Astrocyte of the spinal cord (primary cell): ENCODE measurements around the gene RFLNA.

Experiments
- DNase-seq: peaks from one replicate; pipeline ENCODE4 v3.0.0; 2011; ENCODE audit warnings: low read depth, low spot score
- H3K4me3 ChIP-seq: 2 replicates; pipeline ENCODE4 v1.5.1; 2011; ENCODE audit warnings: low read depth, mild to moderate bottlenecking, low read length, moderate library complexity
- in situ Hi-C: cut with HindIII; loops from 2 replicates; pipeline ENCODE4 v1.10.0; 2017; ENCODE audit warnings: low sequenced_read_pairs
- TF ChIP-seq, protein P1 (sequence below): IDR thresholded peaks from 2 replicates; pipeline ENCODE4 v1.5.1; 2012; ENCODE audit warnings: low read depth, mild to moderate bottlenecking, low read length, inconsistent platforms

RFLNA gene

DNA sequence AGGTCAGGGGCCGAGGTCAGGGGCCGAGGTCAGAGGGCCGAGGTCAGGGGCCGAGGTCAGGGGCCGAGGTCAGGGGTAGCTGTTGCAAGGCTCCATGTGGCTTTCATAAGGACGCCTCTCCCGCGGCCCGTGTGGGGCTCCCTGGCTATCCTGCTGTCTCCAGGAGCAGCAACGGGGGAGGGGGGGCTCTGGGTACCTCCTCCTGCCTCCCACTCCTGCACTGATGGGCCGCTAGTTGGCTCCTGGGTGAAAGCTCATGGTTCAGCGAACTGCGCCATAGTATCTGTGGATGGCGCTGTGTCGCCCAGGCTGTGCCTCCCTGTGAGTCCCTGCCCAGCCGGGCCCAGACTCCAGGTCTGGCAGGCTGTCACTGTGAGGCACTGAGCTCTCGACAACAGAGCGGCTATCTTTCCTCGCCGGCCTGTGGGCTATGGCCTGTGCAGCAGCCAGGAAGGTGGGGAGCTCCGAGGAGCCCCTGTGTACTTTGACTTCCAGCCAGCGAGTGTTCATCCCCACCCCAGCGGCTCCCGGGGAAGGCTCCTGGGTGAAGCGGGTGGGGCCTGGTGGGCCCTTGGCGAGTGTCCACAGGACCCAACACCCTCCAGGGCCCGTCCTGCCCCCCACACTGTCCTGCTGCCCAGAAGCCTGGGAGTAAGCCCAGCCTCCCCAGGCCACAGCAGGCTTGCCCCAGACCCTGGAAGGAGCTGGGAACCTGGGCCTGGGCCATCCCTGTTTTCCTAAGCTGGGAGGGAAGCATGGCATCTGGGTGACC is 8.1 kb downstream of the RFLNA start:
- TF ChIP-seq, protein P1, sequence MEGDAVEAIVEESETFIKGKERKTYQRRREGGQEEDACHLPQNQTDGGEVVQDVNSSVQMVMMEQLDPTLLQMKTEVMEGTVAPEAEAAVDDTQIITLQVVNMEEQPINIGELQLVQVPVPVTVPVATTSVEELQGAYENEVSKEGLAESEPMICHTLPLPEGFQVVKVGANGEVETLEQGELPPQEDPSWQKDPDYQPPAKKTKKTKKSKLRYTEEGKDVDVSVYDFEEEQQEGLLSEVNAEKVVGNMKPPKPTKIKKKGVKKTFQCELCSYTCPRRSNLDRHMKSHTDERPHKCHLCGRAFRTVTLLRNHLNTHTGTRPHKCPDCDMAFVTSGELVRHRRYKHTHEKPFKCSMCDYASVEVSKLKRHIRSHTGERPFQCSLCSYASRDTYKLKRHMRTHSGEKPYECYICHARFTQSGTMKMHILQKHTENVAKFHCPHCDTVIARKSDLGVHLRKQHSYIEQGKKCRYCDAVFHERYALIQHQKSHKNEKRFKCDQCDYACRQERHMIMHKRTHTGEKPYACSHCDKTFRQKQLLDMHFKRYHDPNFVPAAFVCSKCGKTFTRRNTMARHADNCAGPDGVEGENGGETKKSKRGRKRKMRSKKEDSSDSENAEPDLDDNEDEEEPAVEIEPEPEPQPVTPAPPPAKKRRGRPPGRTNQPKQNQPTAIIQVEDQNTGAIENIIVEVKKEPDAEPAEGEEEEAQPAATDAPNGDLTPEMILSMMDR: no peak
- no peak overlapping the region for H3K4me3 ChIP-seq
- in situ Hi-C loops: no loop called here
- DNase-seq: no peak

DNA sequence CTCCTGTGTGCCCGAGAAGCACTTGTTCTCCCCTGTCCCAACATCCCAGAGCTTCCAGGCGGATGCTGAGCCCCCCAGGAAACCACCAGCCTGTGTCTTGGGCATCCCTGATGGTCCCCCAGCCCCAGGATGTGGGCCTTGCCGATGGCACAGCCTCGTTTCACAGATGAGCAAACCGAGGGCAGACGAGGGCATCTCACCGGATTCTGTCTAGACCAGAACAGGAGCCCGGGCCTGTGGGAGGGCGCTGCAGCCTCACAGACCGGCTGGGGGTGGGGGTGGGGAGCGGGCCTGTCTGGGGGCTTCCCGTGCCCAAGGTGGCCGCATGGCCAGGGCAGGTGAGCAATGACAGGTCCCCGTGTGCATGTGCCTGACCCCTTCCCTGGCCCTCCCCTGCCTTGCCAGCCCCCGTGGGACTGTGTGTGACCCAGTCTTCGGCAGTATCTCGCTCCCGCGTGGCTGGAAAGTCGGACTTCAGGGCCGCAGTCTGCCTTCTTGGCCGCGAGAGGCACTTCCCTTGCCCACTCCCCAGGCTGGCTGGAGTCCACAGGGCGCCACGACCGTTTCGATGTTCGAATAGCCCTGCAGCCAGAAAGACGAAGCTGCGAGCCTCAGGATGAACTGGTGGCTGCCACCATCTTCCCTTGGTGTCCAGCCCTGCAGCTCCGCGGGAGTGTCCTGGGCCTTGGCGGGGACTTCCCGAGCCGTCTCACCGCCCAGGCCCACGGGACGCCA is 8.9 kb downstream of the RFLNA start:
- no peak for DNase-seq
- H3K4me3 ChIP-seq: no peak overlapping the region
- in situ Hi-C loops: no loop called here
- TF ChIP-seq, protein P1: no peak

DNA sequence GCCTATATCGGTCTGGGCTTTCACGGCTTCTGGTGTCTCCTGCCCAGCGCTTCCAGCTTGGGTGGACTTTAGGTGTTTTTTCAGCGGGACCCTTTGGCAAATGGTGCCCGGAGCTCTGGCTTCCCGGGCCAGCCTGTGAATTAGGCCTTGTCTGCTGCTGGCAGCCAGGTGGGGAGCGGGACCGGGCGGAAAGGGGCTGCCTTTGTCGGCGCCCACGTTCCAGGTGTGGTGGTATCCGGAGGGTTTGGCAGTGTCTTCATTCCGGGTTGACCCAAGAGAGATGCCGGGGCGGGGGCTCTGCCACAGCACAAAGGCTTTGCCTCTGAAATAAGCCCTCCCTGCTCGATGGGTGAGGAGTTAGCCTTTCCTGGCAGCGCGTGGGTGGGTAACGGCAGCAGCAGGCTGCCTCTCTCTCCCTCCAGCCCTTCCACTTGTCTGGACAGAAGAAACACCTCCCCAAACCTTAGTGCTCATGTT is 9.5 kb downstream of the RFLNA start:
- no peak for DNase-seq
- in situ Hi-C loops: no loop called here
- no peak overlapping the region for H3K4me3 ChIP-seq
- TF ChIP-seq, protein P1: no peak

DNA sequence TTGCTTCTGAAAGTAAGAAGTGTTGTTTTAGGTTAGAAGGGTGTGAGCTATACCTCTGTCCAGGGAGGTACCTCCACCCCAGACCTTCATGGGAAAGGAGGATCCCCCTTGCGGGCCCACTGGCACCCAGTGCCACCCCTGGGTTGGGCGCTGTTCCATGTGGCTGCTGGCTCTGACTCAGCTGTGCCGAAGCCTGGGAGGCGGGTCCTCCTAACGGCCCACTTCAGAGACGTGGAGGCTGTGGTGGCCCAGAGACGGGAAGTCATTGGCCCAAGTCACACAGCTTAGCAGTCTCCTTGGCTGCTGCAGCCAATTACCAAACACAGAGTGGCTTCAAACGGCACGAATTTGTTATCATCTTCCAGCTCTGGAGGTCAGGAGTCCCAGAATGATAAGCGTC is 10.2 kb downstream of the RFLNA start:
- TF ChIP-seq, protein P1: no peak
- DNase-seq: no peak
- in situ Hi-C loops: no loop called here
- H3K4me3 ChIP-seq: no peak overlapping the region

DNA sequence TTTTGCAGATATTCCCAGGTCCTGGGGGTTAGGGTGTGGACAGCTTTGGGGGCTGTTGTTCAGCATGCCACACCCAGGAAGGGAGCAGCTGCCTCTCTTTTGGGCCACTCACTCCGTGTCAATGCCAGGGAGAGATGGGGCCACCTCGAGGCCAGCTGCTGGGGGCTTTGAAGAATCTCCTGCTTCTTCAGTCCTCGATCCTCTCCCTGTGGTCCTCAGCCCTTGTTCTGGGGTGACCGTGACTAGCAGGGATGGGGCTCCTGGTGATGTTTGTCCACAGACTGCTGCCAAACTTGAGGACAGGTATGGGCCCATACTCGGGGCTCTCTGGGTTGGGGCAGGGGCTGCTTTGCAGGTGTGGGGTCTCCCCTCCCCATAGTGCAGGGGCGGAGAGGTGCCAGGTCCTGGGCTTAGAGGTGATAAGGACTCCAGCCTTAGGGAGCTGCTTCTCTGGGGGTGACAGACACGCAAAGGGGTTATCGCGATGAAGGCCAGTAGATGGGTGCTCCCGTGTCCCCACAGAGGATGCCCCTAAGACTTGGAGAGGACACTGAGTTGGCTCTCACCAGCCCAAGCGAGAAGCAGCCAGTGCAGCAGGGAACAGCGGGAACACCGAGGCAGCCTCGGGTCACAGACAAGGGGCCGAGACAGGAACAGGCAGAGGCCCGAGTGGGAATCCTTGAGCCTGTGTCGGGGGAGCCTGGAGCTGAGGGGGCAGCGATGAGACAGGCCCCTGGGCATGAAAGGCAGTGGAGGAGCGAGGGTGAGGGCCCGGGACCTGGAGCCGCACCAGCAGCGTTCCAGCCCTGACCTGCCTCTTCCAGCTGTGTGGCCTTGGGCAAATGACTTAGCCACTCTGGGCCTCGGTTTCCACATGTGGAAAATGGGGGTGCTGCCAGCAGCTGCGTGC is 11.1 kb downstream of the RFLNA start:
- no peak for DNase-seq
- in situ Hi-C loops: no loop called here
- TF ChIP-seq, protein P1: no peak
- no peak overlapping the region for H3K4me3 ChIP-seq
